GDM1 (cell line): ENCODE data around the gene FAM83G.

Experiments used
- DNase-seq: peaks from one replicate; lab custom pipeline; 2025; lab: John Stamatoyannopoulos, UW

Gene FAM83G

GRCh38 chr17:19006698-19007097 is 2.1 kb upstream of the FAM83G start:
- no peak for DNase-seq

- DNase-seq: no peak
Observed at GRCh38 chr17:19005789-19006430, 1.3 kb upstream of the FAM83G start.

DNA sequence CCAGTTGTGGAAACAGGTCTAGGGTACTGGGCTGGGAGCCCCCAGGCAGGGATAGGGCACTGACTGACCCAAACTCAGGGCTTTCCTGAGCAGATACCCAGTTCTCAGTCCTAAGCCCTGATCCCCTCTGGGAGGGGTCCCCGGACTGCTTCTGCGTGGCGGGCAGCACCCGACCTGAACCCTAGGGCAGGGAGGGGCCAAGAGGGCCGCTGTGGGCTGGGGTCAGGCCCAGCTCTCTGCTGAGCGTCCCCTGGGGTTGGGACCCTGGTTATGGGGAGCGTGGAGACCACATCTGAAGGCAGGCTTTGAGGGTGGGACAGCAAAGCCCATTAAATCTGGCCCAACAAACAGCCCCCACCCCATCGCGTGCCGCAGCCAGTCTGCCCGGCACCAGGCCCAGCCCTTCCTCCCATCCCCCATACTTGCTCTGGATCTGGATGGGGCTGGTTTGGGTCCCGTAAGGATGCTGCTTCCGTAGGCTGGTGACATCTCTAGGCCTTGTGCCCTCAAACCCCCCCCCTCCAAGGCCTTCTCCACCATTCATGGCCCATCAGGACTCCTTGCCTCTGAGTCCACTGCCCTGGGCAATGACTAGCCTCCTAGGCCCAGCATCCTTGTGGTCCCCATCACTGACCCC is 691 bp upstream of the FAM83G start:
- no peak for DNase-seq

GRCh38 chr17:19003543-19004420 is 782 bp downstream of the FAM83G start:
- DNase-seq: no peak

GRCh38 chr17:19002805-19003542 is 1.6 kb downstream of the FAM83G start:
- DNase-seq: no peak

- DNase-seq: no peak
Observed at GRCh38 chr17:19001907-19002590, 2.5 kb downstream of the FAM83G start.

DNA sequence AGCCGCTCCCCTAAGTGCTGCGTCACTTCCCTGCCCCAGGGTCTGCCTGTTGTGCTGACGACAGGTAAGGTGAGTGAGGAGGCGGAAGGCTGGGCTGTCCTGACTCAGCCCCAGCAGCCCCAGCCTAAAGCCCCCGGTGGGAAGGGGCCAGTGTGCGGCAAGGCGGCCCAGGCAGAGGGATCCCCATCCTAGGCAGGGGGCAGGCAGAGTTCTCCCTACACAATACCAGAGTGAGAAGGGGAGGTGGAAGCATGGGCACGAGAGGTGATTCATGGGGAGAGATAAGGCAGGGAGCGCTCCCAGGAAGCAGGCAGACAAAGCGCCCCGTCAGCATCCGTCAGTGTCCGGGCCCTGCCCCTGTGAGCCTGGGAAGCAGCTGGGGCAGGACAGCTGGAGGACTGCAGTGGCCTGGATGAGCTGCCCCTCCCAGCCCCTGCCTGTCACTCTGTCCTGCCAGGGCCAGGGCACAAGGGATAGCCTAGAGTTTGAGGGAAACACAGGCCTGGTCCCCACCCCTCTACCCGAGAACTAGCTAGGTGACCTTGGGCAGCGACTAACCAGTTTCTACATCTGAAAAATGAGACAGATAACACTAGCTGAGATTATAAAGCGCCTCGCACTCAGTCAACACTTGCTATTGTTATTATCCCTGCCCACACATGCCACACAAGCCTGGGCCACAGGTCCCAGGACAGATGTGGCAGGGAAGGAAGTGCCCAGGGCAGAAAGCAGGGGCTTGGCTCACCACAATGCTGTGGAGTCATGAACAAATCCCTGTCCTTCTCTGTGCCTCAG is 3.8 kb downstream of the FAM83G start:
- DNase-seq: no peak

DNA sequence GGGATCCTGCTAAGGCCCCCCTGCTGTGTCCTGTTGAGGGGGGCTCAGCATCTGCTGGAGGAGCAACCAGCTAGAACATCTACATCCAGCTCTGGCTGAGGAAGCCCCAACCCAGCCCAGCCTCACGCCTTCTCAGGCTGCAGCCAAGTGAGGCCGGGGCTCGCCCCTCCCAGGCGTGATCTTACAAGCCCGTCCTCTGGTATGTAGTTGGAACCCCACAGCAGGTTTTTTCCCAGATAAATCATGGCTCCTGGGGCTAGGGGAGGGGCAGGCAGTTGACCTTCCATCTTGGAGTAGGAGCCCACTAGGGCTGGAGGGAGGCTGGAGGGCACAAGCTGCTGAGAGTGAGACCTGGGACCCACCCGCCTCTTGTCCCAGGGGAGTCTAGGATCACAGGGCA is 4.7 kb downstream of the FAM83G start:
- no peak for DNase-seq

DNA sequence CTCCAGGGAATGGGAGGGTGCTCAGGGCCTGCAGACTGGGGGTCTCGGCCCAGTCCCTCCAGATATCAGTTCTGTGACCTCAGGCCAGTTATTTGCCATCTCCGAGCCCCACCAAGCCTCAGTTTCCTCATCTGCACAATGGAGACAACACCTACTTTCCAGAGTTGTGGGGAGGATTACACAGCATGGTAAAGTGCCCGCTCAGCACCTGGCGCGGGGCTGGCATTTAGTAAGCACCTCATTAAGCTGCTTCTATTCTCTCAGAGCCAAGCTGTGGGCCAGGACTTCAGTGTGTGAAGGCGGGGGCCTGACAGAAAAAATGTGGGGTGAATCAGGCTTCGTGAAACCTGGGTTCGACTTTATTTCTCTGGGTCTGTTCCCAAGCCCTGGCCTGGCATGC is 5.2 kb downstream of the FAM83G start:
- no peak for DNase-seq

DNA sequence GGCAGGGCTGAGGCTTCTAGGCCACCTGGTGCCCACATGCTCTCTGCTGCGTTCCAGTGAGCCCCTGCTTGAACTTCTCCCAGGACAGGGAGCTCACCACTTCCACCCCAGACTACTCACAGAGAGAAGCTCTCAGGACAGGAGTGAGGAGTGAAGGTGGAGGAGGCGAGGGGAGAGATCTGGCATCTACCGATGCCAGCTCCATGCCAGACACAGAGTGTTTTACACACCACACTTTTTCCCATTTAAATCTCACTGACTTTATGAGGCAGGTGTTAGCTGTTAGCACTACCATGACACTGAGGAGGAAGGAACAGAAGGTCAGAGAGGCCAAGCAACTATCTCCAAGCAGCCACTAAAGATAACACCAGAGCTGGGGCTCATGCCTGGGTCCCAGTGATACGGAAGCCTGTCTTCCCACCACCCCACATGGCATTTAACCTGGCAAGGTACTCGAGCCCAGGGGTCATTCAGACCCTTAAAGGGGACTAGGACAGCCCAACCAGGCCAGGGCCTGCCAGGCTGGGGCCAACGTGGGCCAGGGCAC is 6.8 kb downstream of the FAM83G start:
- DNase-seq: no peak

GRCh38 chr17:18996458-18996857 is 8.1 kb downstream of the FAM83G start:
- DNase-seq: no peak

GRCh38 chr17:18995220-18995619 is 9.3 kb downstream of the FAM83G start:
- no peak for DNase-seq

DNA sequence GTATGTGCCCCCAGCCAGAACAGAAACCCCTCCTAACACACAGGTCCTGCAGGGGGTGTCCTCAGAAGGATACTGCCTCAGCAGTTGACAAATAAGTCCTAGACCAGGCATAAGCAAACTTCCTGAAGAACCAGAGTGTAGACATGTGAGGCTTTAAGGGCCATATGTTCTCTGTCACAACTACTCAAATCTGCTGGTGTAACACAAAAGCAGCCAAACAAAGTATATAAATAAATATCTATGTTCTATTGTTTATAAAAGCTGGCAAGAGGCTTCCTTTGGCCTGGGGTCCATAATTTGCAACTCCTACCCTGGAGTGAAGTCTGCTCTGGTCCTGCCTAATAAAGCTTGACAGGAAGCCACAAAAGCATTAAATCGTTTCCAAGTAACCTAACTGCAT is 9.9 kb downstream of the FAM83G start:
- DNase-seq: no peak

GRCh38 chr17:18993905-18994526 is 10.5 kb downstream of the FAM83G start:
- DNase-seq: no peak

DNA sequence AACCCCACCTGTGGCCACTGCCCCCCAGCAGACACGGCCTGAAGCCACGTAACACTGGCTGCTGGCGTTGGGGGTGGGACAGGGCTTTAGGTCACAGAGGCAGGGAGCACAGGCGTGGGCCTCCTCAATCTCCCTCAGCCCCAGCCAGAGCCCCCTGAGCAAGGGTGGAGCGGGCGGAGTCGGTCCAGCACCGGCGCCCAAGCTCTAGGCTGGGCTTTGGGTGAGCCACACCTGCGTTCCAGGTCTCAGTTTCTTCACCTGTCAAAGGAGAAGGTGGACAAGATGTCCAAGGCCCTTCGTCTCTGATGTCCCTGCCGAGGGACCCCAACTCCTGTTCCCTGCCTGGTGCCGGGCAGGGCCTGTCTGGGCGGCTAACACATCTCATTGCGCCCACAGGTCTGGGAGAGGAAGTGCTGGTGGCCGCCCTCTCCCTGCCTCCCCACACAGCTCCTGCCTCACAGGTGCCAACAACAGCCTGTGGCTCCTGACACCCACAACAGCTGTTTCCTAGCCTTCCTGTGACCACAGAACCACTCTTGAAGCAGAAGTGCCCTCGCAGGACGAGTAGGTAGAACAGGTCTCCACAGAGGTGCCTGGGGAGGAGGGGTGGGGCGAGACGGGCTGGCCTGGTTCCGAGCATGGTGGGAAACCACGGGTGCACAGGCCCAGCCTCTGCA is 12.0 kb downstream of the FAM83G start:
- peak; percentile 77 for DNase-seq

- DNase-seq: no peak
Observed at GRCh38 chr17:18991531-18992315, 12.8 kb downstream of the FAM83G start.

GRCh38 chr17:18990331-18990730 is 14.2 kb downstream of the FAM83G start:
- DNase-seq: no peak

DNA sequence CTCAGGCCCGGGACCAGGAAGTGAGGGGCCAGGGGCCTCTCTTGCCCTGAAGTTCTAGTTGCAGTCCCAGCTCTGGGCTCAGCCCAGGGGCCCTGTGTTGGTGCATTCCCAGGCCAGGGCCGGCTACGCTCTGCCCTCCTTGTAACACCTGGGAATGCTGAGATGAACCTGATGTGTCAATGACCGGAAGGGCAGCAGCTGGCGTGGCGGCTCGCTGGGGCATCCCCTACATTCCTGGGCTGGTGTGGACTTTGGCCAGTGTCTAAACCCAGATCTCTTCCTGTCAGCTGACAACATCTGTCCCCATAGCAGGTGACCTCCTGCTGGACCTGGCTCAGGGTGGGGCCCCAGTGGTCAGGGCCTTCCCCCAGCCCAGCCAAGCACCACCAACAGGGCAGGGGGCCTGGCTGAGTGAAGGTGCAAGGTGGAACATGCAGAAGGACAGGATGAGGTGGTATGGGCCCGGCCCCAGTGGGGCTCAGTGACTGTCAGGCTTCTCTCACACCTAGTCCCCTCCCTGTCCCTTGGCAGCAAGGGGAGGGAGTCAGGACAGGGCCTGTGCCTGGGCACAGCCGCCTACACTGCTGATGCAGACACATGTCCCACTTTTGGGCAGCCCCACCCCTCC is 15.9 kb downstream of the FAM83G start:
- no peak for DNase-seq
